Activated CD4-positive, alpha-beta T cell treated with anti-CD3 and anti-CD28 coated beads, Interleukin-2, amount 50 U/mL, for 1 hour (primary cell): Measurements from ENCODE around the gene GRXCR2.
"Not testable (repeated sequence)": the region's sequence is repeated elsewhere in the genome, so short reads cannot be mapped to it uniquely, and the experiment has no call there.

Experiments
- DNase-seq: peaks from one replicate; pipeline ENCODE4 v3.0.0-alpha.2; 2020

GRXCR2 gene

GRCh38 chr5:145874765-145875164 is 2.0 kb upstream of the GRXCR2 start:
- DNase-seq = no peak

GRCh38 chr5:145872486-145872885 is 328 bp downstream of the GRXCR2 start:
- DNase-seq = no peak

GRCh38 chr5:145869753-145870152 is 3.1 kb downstream of the GRXCR2 start:
- DNase-seq = no peak

GRCh38 chr5:145867806-145868205 is 5.0 kb downstream of the GRXCR2 start:
- DNase-seq = no peak

- DNase-seq = not testable (repeated sequence)
These were observed 8.4 kb downstream of the GRXCR2 start for GRCh38 chr5:145864432-145864831.

- DNase-seq = no peak
These were observed 9.8 kb downstream of the GRXCR2 start for GRCh38 chr5:145863003-145863402.

GRCh38 chr5:145859897-145860296 is 12.9 kb downstream of the GRXCR2 start:
- DNase-seq = no peak

- no peak for DNase-seq
These were observed 13.4 kb downstream of the GRXCR2 start for GRCh38 chr5:145859453-145859852.

- no peak for DNase-seq
These were observed 13.9 kb downstream of the GRXCR2 start for GRCh38 chr5:145858959-145859358.

- DNase-seq = no peak
These were observed 16.5 kb downstream of the GRXCR2 start for GRCh38 chr5:145856285-145856818.

- DNase-seq = no peak
These were observed 17.0 kb downstream of the GRXCR2 start for GRCh38 chr5:145855763-145856267.

GRCh38 chr5:145854651-145855258 is 18.1 kb downstream of the GRXCR2 start:
- no peak for DNase-seq

- no peak for DNase-seq
These were observed 18.9 kb downstream of the GRXCR2 start for GRCh38 chr5:145853781-145854376.

GRCh38 chr5:145852990-145853389 is 19.8 kb downstream of the GRXCR2 start:
- DNase-seq = no peak

GRCh38 chr5:145848854-145849253 is 24.0 kb downstream of the GRXCR2 start:
- DNase-seq = no peak

GRCh38 chr5:145847499-145848497 is 25.0 kb downstream of the GRXCR2 start:
- no peak for DNase-seq

GRCh38 chr5:145846081-145846480 is 26.7 kb downstream of the GRXCR2 start:
- no peak for DNase-seq

- no peak for DNase-seq
These were observed 31.5 kb downstream of the GRXCR2 start for GRCh38 chr5:145841299-145841698.

GRCh38 chr5:145840458-145841132 is 32.2 kb downstream of the GRXCR2 start:
- no peak for DNase-seq

GRCh38 chr5:145838276-145838675 is 34.5 kb downstream of the GRXCR2 start:
- no peak for DNase-seq

GRCh38 chr5:145836241-145836640 is 36.6 kb downstream of the GRXCR2 start:
- not testable (repeated sequence) for DNase-seq

GRCh38 chr5:145835848-145836239 is 37.0 kb downstream of the GRXCR2 start:
- DNase-seq = no peak
